Activated CD8-positive, alpha-beta T cell treated with anti-CD3 and anti-CD28 coated beads for 36 hours (primary cell): Measurements from ENCODE around the gene RASL10B. TPM values are rescaled to one million over a fixed set of nuclear protein-coding genes. Genes with fewer than 3 reads are reported as not detected.

Source experiments
- ATAC-seq: fragments of 200-7000 bp; cut with Tn5 transposase; one replicate; pipeline ENCODE4 v1.10.0; 2021; ENCODE audit warnings: mild to moderate bottlenecking, moderate library complexity
- CTCF ChIA-PET: fragments of 350-600 bp; sonication (Branson Sonifier 250); formaldehyde crosslinking; loops from one replicate; lab custom pipeline; 2021; ENCODE audit warnings: antibody characterized with exemption; lab: Charles Lee
- POLR2A ChIA-PET: fragments of 350-600 bp; sonication (Branson Sonifier 250); formaldehyde crosslinking; loops from one replicate; lab custom pipeline; 2021; ENCODE audit warnings: antibody characterized with exemption; lab: Charles Lee
- DNase-seq: peaks from one replicate; pipeline ENCODE4 v3.0.0-alpha.2; 2020
- H3K27ac Mint-ChIP-seq: one replicate; pipeline ENCODE4 v1.8.0; 2021; ENCODE audit warnings: mild to moderate bottlenecking, mixed read lengths
- H3K27me3 Mint-ChIP-seq: one replicate; pipeline ENCODE4 v1.8.0; 2021; ENCODE audit warnings: mixed read lengths
- H3K36me3 Mint-ChIP-seq: one replicate; pipeline ENCODE4 v1.8.0; 2021; ENCODE audit warnings: low read depth, mixed read lengths
- H3K4me1 Mint-ChIP-seq: one replicate; pipeline ENCODE4 v1.8.0; 2021; ENCODE audit warnings: low read depth, mixed read lengths
- H3K4me3 Mint-ChIP-seq: one replicate; pipeline ENCODE4 v1.8.0; 2021; ENCODE audit warnings: mild to moderate bottlenecking, moderate library complexity, mixed read lengths
- H3K9me3 Mint-ChIP-seq: one replicate; pipeline ENCODE4 v1.8.0; 2021; ENCODE audit warnings: mixed read lengths
- intact Hi-C: fragments of 100-400 bp; cut with micrococcal nuclease; formaldehyde crosslinking; loops from one replicate; pipeline ENCODE4 v1.10.0; 2022
- total RNA-seq, 2 experiments: library from RNA; stranded (reverse); gene quantifications; one replicate each; pipeline ENCODE4 v1.2.3, GENCODE V29; 2021
- TF ChIP-seq, protein P1 (sequence below): fragments of 200-600 bp; IDR thresholded peaks from one replicate; pipeline ENCODE4 v1.8.0; 2022; ENCODE audit warnings: antibody characterized with exemption, mild to moderate bottlenecking

The RASL10B gene
- total RNA-seq, 2 experiments from 2014 or later, result 1.9 to 2.3 TPM

DNA sequence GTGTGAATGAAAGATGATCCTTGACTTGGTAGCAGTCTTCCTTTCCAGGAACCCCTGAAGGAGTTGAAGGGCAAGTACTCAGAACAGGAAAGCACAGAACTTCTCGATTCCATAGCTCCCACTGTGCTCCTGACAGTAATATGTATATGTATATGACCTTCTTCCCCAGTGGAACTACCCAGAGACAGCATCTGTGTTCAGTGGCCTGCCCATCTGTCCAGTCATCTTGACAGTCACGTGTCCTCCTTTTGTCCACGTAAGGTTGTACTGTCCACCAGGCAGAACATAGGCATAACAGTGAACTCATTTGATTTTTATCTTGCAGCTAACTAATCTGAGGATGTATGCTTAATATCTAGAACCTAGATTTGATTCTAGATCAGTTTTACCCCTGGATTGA, 37.8 kb upstream of the RASL10B start:
- peaks cover 34% of the 10 kb centered on the region for H3K36me3 Mint-ChIP-seq
- TF ChIP-seq, protein P1, sequence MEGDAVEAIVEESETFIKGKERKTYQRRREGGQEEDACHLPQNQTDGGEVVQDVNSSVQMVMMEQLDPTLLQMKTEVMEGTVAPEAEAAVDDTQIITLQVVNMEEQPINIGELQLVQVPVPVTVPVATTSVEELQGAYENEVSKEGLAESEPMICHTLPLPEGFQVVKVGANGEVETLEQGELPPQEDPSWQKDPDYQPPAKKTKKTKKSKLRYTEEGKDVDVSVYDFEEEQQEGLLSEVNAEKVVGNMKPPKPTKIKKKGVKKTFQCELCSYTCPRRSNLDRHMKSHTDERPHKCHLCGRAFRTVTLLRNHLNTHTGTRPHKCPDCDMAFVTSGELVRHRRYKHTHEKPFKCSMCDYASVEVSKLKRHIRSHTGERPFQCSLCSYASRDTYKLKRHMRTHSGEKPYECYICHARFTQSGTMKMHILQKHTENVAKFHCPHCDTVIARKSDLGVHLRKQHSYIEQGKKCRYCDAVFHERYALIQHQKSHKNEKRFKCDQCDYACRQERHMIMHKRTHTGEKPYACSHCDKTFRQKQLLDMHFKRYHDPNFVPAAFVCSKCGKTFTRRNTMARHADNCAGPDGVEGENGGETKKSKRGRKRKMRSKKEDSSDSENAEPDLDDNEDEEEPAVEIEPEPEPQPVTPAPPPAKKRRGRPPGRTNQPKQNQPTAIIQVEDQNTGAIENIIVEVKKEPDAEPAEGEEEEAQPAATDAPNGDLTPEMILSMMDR, result no peak
- H3K9me3 Mint-ChIP-seq, result no peaks in the 10 kb centered on the region
- H3K27me3 Mint-ChIP-seq, result no peaks in the 10 kb centered on the region
- ChIA-PET CTCF (interaction anchor here (1.1 kb wide), 1 partner anchor 12 kb away, joined by 3 read pairs; no protein-coding TSS in a partner anchor), POLR2A (no interaction called here)
- H3K4me3 Mint-ChIP-seq, result no peak overlapping the region
- no peak for ATAC-seq
- H3K27ac Mint-ChIP-seq, result no peak overlapping the region
- no peak for DNase-seq
- no peaks in the 10 kb centered on the region for H3K4me1 Mint-ChIP-seq
- intact Hi-C loops, result no loop called here

DNA sequence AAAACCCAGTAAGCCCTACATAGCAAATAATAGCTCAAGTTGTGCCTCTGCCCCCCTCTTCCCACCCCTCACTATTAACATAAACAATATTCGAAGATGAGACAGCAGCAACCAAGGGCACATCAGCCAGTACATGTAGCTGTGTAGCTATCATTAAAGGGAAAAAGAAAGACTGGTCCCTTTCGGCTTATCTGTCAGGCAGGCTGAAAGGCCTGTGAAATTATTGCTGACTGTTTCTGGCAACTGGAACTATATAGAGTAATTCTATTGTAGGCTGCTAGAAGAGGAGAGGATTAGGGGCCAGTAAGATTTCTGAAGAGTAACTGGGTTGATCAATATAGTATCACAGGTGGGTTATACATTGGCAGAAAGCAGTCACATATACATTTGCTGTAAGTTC, 36.5 kb upstream of the RASL10B start:
- no peak overlapping the region for H3K4me3 Mint-ChIP-seq
- POLR2A ChIA-PET, result interaction anchor here (1.0 kb wide), 2 partner anchors 15 to 72 kb away, joined by 3 read pairs; no protein-coding TSS in a partner anchor
- peaks cover 30% of the 10 kb centered on the region for H3K36me3 Mint-ChIP-seq
- intact Hi-C loops, result no loop called here
- TF ChIP-seq, protein P1, result no peak
- no peaks in the 10 kb centered on the region for H3K27me3 Mint-ChIP-seq
- H3K9me3 Mint-ChIP-seq, result no peaks in the 10 kb centered on the region
- DNase-seq, result no peak
- H3K4me1 Mint-ChIP-seq, result no peaks in the 10 kb centered on the region
- no peak overlapping the region for H3K27ac Mint-ChIP-seq
- ATAC-seq, result no peak
- CTCF ChIA-PET, result interaction anchor here (1.0 to 1.7 kb wide), 6 partner anchors 10 to 81 kb away, joined by 3 to 5 read pairs (median 3); no protein-coding TSS in a partner anchor

DNA sequence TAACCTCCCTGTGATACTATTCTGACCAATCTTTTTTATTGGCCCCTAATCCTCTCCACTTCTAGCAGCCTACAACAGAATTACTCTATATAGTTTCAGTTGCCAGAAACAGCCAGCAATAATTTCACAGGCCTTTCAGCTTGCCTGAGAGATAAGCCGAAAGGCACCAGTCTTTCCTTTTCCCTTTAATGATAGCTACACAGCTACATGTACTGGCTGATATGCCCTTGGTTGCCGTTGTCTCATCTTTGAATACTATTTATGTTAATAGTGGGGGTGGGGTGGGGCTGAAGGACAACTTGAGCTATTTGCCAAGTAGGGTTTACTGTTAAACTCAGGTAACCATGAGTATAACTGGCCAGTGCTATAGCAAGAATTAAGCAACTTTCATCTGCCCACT, 35.8 kb upstream of the RASL10B start:
- intact Hi-C loops, result no loop called here
- no peak for DNase-seq
- Mint-ChIP-seq H3K27ac (no peak overlapping the region), H3K4me1 (no peaks in the 10 kb centered on the region), H3K9me3 (no peaks in the 10 kb centered on the region), H3K4me3 (no peak overlapping the region), H3K27me3 (no peaks in the 10 kb centered on the region), H3K36me3 (peaks cover 23% of the 10 kb centered on the region)
- ChIA-PET CTCF (interaction anchor here (0.7 to 1.7 kb wide), 6 partner anchors 10 to 82 kb away, joined by 3 to 5 read pairs (median 3); no protein-coding TSS in a partner anchor), POLR2A (no interaction called here)
- ATAC-seq, result no peak
- TF ChIP-seq, protein P1, result no peak

DNA sequence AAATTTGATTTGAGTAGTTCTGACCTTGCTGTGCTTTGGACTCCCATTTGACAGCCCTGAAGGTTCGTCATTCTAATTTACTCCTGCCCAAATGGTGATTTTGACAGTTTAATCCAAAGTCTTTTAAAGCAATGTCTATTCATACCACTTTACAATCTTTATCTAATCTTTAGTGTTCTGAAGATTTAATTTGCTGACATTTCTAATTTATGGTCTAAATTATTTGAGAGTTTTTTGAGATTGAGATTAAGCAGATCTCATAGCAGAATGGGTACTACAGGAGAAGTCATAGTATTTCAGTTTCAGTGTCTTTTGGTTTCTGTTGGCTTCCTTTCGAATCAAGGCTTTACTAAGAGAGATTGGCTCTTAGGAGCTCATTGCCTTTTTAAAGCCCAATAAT, 32.6 kb upstream of the RASL10B start:
- H3K27me3 Mint-ChIP-seq, result no peaks in the 10 kb centered on the region
- TF ChIP-seq, protein P1, result no peak
- POLR2A ChIA-PET, result no interaction called here
- ATAC-seq (no peak), DNase-seq (no peak)
- intact Hi-C loops, result no loop called here
- no peaks in the 10 kb centered on the region for H3K4me1 Mint-ChIP-seq
- H3K36me3 Mint-ChIP-seq, result peaks cover 37% of the 10 kb centered on the region
- CTCF ChIA-PET, result no interaction called here
- no peak overlapping the region for H3K4me3 Mint-ChIP-seq
- no peak overlapping the region for H3K27ac Mint-ChIP-seq
- H3K9me3 Mint-ChIP-seq, result no peaks in the 10 kb centered on the region

DNA sequence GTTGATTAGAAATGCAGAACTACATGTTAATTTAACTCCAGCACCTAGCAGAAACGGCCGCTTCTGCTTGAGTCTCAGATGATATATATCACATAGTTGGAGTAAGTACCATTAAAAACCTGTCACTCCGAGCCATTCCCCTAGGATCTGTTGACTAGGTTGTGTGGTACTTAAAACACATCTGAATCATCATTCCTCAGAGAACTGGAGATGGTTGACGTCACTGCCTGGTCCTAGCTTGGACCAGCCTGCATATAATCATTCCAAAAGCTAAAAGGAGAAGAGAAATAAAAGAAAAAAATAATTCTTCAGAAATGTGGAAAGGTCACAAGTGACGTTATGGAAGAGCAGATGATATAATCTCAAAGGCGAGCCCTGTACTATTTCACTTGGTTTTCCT, 31.3 kb upstream of the RASL10B start:
- Mint-ChIP-seq H3K4me3 (no peak overlapping the region), H3K36me3 (peaks cover 34% of the 10 kb centered on the region), H3K4me1 (no peaks in the 10 kb centered on the region), H3K27ac (no peak overlapping the region), H3K9me3 (no peaks in the 10 kb centered on the region), H3K27me3 (no peaks in the 10 kb centered on the region)
- TF ChIP-seq, protein P1, result no peak
- DNase-seq (no peak), ATAC-seq (no peak)
- POLR2A ChIA-PET, result no interaction called here
- intact Hi-C loops, result no loop called here
- CTCF ChIA-PET, result interaction anchor here (0.7 kb wide), 1 partner anchor 47 kb away, joined by 3 read pairs; no protein-coding TSS in a partner anchor
